OCI-LY1 (cell line): ENCODE data around the gene AVPR2.

Experiments used
- EZH2 ChIP-seq: fragments of 200-600 bp; sonication (generic), shearing (Covaris generic); IDR thresholded peaks from 2 replicates; pipeline ENCODE4 v1.8.0; 2017; ENCODE audit warnings: borderline replicate concordance, mixed run types, mild to moderate bottlenecking, antibody characterized with exemption, low read length, moderate library complexity, mixed read lengths
- TF ChIP-seq, protein P1 (sequence below): fragments of 200-600 bp; sonication (generic), shearing (Covaris generic); IDR thresholded peaks from 2 replicates; pipeline ENCODE4 v1.5.1; 2017; ENCODE audit warnings: mild to moderate bottlenecking, antibody characterized with exemption, low read length, moderate library complexity, mixed read lengths

DNA sequence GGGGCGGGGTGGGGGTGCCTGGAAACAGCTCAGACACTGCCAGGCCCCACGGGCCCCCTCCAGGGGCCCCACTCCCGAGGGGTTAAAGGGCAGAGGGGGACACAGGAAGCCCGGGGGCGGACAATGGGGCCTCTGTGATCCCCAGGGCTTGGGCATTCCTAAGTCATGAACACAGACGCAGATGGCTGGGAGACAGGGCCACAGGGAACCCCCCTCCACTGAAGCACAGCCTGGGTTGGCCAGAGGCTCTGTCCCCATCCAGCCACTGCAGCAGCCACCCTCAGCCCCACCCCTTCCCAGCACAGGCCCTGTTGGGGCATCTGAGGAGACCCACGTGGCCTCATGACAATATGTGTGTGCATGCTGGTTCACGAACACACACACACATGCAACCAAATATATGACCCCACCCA lies 22.4 kb upstream of the AVPR2 start:
- TF ChIP-seq, protein P1, sequence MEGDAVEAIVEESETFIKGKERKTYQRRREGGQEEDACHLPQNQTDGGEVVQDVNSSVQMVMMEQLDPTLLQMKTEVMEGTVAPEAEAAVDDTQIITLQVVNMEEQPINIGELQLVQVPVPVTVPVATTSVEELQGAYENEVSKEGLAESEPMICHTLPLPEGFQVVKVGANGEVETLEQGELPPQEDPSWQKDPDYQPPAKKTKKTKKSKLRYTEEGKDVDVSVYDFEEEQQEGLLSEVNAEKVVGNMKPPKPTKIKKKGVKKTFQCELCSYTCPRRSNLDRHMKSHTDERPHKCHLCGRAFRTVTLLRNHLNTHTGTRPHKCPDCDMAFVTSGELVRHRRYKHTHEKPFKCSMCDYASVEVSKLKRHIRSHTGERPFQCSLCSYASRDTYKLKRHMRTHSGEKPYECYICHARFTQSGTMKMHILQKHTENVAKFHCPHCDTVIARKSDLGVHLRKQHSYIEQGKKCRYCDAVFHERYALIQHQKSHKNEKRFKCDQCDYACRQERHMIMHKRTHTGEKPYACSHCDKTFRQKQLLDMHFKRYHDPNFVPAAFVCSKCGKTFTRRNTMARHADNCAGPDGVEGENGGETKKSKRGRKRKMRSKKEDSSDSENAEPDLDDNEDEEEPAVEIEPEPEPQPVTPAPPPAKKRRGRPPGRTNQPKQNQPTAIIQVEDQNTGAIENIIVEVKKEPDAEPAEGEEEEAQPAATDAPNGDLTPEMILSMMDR = no peak
- no peak for TF ChIP-seq EZH2
